Activated CD4-positive, alpha-beta T cell treated with anti-CD3 and anti-CD28 coated beads for 36 hours (primary cell): ENCODE data around the gene SAMD4A. TPM values are rescaled to one million over a fixed set of nuclear protein-coding genes. Genes with fewer than 3 reads are reported as not detected.

Source experiments
- ATAC-seq: fragments of 200-7000 bp; cut with Tn5 transposase; one replicate; pipeline ENCODE4 v1.10.0; 2021; ENCODE audit warnings: mild to moderate bottlenecking, moderate library complexity
- CTCF ChIA-PET: fragments of 350-600 bp; sonication (Branson Sonifier 250); formaldehyde crosslinking; loops from one replicate; lab custom pipeline; 2021; ENCODE audit warnings: antibody characterized with exemption; lab: Charles Lee
- POLR2A ChIA-PET: fragments of 350-600 bp; sonication (Branson Sonifier 250); formaldehyde crosslinking; loops from one replicate; lab custom pipeline; 2021; ENCODE audit warnings: antibody characterized with exemption, inconsistent platforms; lab: Charles Lee
- DNase-seq: peaks from one replicate; pipeline ENCODE4 v3.0.0-alpha.2; 2020
- H3K27ac Mint-ChIP-seq: one replicate; pipeline ENCODE4 v1.8.0; 2021; ENCODE audit warnings: mixed read lengths
- H3K27me3 Mint-ChIP-seq: one replicate; pipeline ENCODE4 v1.8.0; 2021; ENCODE audit warnings: mixed read lengths
- H3K36me3 Mint-ChIP-seq: one replicate; pipeline ENCODE4 v1.8.0; 2021; ENCODE audit warnings: low read depth, mixed read lengths
- H3K4me1 Mint-ChIP-seq: one replicate; pipeline ENCODE4 v1.8.0; 2021; ENCODE audit warnings: mixed read lengths
- H3K4me3 Mint-ChIP-seq: one replicate; pipeline ENCODE4 v1.8.0; 2021; ENCODE audit warnings: mild to moderate bottlenecking, moderate library complexity, mixed read lengths
- H3K9me3 Mint-ChIP-seq: one replicate; pipeline ENCODE4 v1.8.0; 2021; ENCODE audit warnings: low read depth, mixed read lengths
- intact Hi-C, 2 experiments: fragments of 100-400 bp; cut with DNase I in 1 of 2; cut with micrococcal nuclease in 1 of 2; formaldehyde crosslinking; loops; one replicate each; pipeline versions ENCODE4 v1.14.2 to v1.15.1; 2022 to 2024; cut with DNase I, micrococcal nuclease
- total RNA-seq, 2 experiments: library from RNA; stranded (reverse); gene quantifications; one replicate each; pipeline ENCODE4 v1.2.3, GENCODE V29; 2021

Gene SAMD4A
- total RNA-seq, 2 experiments from 2014 or later = 2.7 to 2.8 TPM

- ChIA-PET POLR2A (interaction anchor here (0.9 to 2.0 kb wide), 4 partner anchors 103 to 207 kb away, joined by 3 to 5 read pairs (median 4); no protein-coding TSS in a partner anchor), CTCF (interaction anchor here (0.7 to 10.6 kb wide), 5 partner anchors 11 to 505 kb away, joined by 3 to 189 read pairs (median 3); no protein-coding TSS in a partner anchor)
- intact Hi-C loops = loop anchor here (1.0 to 10.0 kb wide), 6 partner anchors 56 to 488 kb away; partner anchors contain the start of genes CNIH1 (in 1 of the 2) and MAPK1IP1L (in 1 of the 2)
- Mint-ChIP-seq H3K4me1 (peaks cover 25% of the 10 kb centered on the region), H3K36me3 (no peaks in the 10 kb centered on the region), H3K9me3 (peaks cover under 1% of the 10 kb centered on the region), H3K27ac (peak overlapping the region; percentile 89), H3K27me3 (peaks cover 19% of the 10 kb centered on the region), H3K4me3 (peak overlapping the region; percentile 85)
- DNase-seq (no peak), ATAC-seq (no peak)
Observed at GRCh38 chr14:54567224-54567638, 303 bp downstream of the SAMD4A start.

- Mint-ChIP-seq H3K4me1 (peaks cover 25% of the 10 kb centered on the region), H3K27me3 (peaks cover 19% of the 10 kb centered on the region), H3K4me3 (peak overlapping the region; percentile 85), H3K9me3 (peaks cover 3% of the 10 kb centered on the region), H3K27ac (peak overlapping the region; percentile 89), H3K36me3 (peaks cover 4% of the 10 kb centered on the region)
- DNase-seq (peak; percentile 70), ATAC-seq (peak; percentile 12)
- intact Hi-C loops = loop anchor here (1.0 to 10.0 kb wide), 6 partner anchors 55 to 487 kb away; partner anchors contain the start of genes CNIH1 (in 1 of the 2) and MAPK1IP1L (in 1 of the 2)
- CTCF ChIA-PET = interaction anchor here (0.6 to 10.6 kb wide), 6 partner anchors 123 to 504 kb away, joined by 3 to 189 read pairs (median 4); no protein-coding TSS in a partner anchor
- POLR2A ChIA-PET = interaction anchor here (1.0 to 1.4 kb wide), 2 partner anchors 105 to 206 kb away, joined by 3 to 4 read pairs; no protein-coding TSS in a partner anchor
Observed at GRCh38 chr14:54567639-54568561, 972 bp downstream of the SAMD4A start.

GRCh38 chr14:54568821-54569595 is 2.1 kb downstream of the SAMD4A start:
- no peak for DNase-seq
- no peak overlapping the region for H3K4me3 Mint-ChIP-seq

GRCh38 chr14:54570047-54570446 is 3.1 kb downstream of the SAMD4A start:
- ChIA-PET POLR2A (no interaction called here), CTCF (interaction anchor here (2.8 to 10.6 kb wide), 2 partner anchors 204 to 206 kb away, joined by 14 to 189 read pairs; no protein-coding TSS in a partner anchor)
- DNase-seq (no peak), ATAC-seq (no peak)
- H3K27me3 Mint-ChIP-seq = peaks cover 21% of the 10 kb centered on the region
- peaks cover 10% of the 10 kb centered on the region for H3K9me3 Mint-ChIP-seq
- H3K27ac Mint-ChIP-seq = no peak overlapping the region
- H3K4me1 Mint-ChIP-seq = peaks cover 16% of the 10 kb centered on the region
- intact Hi-C loops = no loop called here
- H3K4me3 Mint-ChIP-seq = no peak overlapping the region
- peaks cover 13% of the 10 kb centered on the region for H3K36me3 Mint-ChIP-seq

More at GRCh38 chr14:54568821-54569595, 2.1 kb downstream of the SAMD4A start:
- intact Hi-C loops = loop anchor here (5.0 to 10.0 kb wide), 4 partner anchors 58 to 486 kb away; partner anchors contain the start of genes CNIH1 (in 1 of the 2) and MAPK1IP1L (in 1 of the 2)
- no peak for ATAC-seq
- ChIA-PET POLR2A (no interaction called here), CTCF (interaction anchor here (0.6 to 10.6 kb wide), 4 partner anchors 168 to 237 kb away, joined by 3 to 189 read pairs (median 4); no protein-coding TSS in a partner anchor)
- Mint-ChIP-seq H3K27ac (no peak overlapping the region), H3K27me3 (peaks cover 21% of the 10 kb centered on the region), H3K36me3 (peaks cover 13% of the 10 kb centered on the region), H3K9me3 (peaks cover 10% of the 10 kb centered on the region), H3K4me1 (peaks cover 25% of the 10 kb centered on the region)

- ChIA-PET POLR2A (no interaction called here), CTCF (interaction anchor here (1.5 to 2.8 kb wide), 2 partner anchors 203 to 204 kb away, joined by 5 to 14 read pairs; no protein-coding TSS in a partner anchor)
- Mint-ChIP-seq H3K9me3 (peaks cover 10% of the 10 kb centered on the region), H3K27ac (no peak overlapping the region), H3K27me3 (peaks cover 21% of the 10 kb centered on the region), H3K36me3 (peaks cover 13% of the 10 kb centered on the region), H3K4me3 (no peak overlapping the region), H3K4me1 (peaks cover 15% of the 10 kb centered on the region)
- intact Hi-C loops = no loop called here
- DNase-seq = no peak
- no peak for ATAC-seq
Observed at GRCh38 chr14:54570631-54571415, 3.9 kb downstream of the SAMD4A start.

- ATAC-seq (no peak), DNase-seq (peak; percentile 54)
- peaks cover 10% of the 10 kb centered on the region for H3K9me3 Mint-ChIP-seq
- peaks cover 13% of the 10 kb centered on the region for H3K36me3 Mint-ChIP-seq
- ChIA-PET POLR2A (no interaction called here), CTCF (interaction anchor here (0.6 to 2.8 kb wide), 6 partner anchors 8 to 201 kb away, joined by 3 to 14 read pairs (median 4); no protein-coding TSS in a partner anchor)
- no peak overlapping the region for H3K4me3 Mint-ChIP-seq
- intact Hi-C loops = loop anchor here in 1 of 2 experiments (1.0 kb wide), 1 partner anchor 119 kb away; no protein-coding TSS in a partner anchor
- no peak overlapping the region for H3K27ac Mint-ChIP-seq
- peaks cover 28% of the 10 kb centered on the region for H3K27me3 Mint-ChIP-seq
- H3K4me1 Mint-ChIP-seq = peaks cover 15% of the 10 kb centered on the region
Observed at GRCh38 chr14:54572316-54572715, 5.4 kb downstream of the SAMD4A start.

- ATAC-seq = no peak
- Mint-ChIP-seq H3K27ac (no peak overlapping the region), H3K4me1 (peaks cover 8% of the 10 kb centered on the region), H3K4me3 (no peak overlapping the region), H3K36me3 (peaks cover 13% of the 10 kb centered on the region), H3K9me3 (peaks cover 10% of the 10 kb centered on the region), H3K27me3 (peaks cover 18% of the 10 kb centered on the region)
- no peak for DNase-seq
- ChIA-PET POLR2A (no interaction called here), CTCF (interaction anchor here (0.6 to 2.2 kb wide), 4 partner anchors 10 to 202 kb away, joined by 3 to 13 read pairs (median 8); no protein-coding TSS in a partner anchor)
- intact Hi-C loops = no loop called here
Observed at GRCh38 chr14:54574528-54574927, 7.6 kb downstream of the SAMD4A start.

GRCh38 chr14:54577494-54577893 is 10.6 kb downstream of the SAMD4A start:
- ChIA-PET POLR2A (no interaction called here), CTCF (interaction anchor here (0.6 to 1.4 kb wide), 6 partner anchors 11 to 854 kb away, joined by 3 to 4 read pairs (median 3); partner anchors contain the start of gene SAMD4A)
- Mint-ChIP-seq H3K9me3 (peaks cover 7% of the 10 kb centered on the region), H3K27ac (no peak overlapping the region), H3K36me3 (peaks cover 11% of the 10 kb centered on the region), H3K4me1 (no peaks in the 10 kb centered on the region), H3K27me3 (peaks cover 10% of the 10 kb centered on the region), H3K4me3 (no peak overlapping the region)
- DNase-seq (peak; percentile 12), ATAC-seq (peak; percentile 16)
- intact Hi-C loops = no loop called here

GRCh38 chr14:54577977-54578376 is 11.0 kb downstream of the SAMD4A start:
- ChIA-PET CTCF (interaction anchor here (0.6 to 1.4 kb wide), 3 partner anchors 11 to 70 kb away, joined by 3 to 4 read pairs (median 3); partner anchors contain the start of gene SAMD4A), POLR2A (no interaction called here)
- intact Hi-C loops = no loop called here
- Mint-ChIP-seq H3K9me3 (peaks cover 7% of the 10 kb centered on the region), H3K27ac (no peak overlapping the region), H3K4me1 (no peaks in the 10 kb centered on the region), H3K4me3 (no peak overlapping the region), H3K36me3 (peaks cover 8% of the 10 kb centered on the region), H3K27me3 (peaks cover 10% of the 10 kb centered on the region)
- DNase-seq (no peak), ATAC-seq (no peak)

GRCh38 chr14:54579621-54580020 is 12.7 kb downstream of the SAMD4A start:
- DNase-seq (no peak), ATAC-seq (no peak)
- POLR2A ChIA-PET = no interaction called here
- H3K4me3 Mint-ChIP-seq = no peak overlapping the region
- no peaks in the 10 kb centered on the region for H3K4me1 Mint-ChIP-seq
- CTCF ChIA-PET = interaction anchor here (0.5 to 0.6 kb wide), 2 partner anchors 23 to 212 kb away, joined by 3 read pairs; no protein-coding TSS in a partner anchor
- no peaks in the 10 kb centered on the region for H3K36me3 Mint-ChIP-seq
- intact Hi-C loops = no loop called here
- H3K27me3 Mint-ChIP-seq = peaks cover 8% of the 10 kb centered on the region
- H3K9me3 Mint-ChIP-seq = no peaks in the 10 kb centered on the region
- H3K27ac Mint-ChIP-seq = no peak overlapping the region
